ENCODE results near the gene SLC2A9. TPM values are rescaled to one million over a fixed set of nuclear protein-coding genes. Genes with fewer than 3 reads are reported as not detected.

The SLC2A9 gene
- total RNA-seq, 4 donors from 2014 or later, result 8.0 to 18.7 (median 11.5) TPM

DNA sequence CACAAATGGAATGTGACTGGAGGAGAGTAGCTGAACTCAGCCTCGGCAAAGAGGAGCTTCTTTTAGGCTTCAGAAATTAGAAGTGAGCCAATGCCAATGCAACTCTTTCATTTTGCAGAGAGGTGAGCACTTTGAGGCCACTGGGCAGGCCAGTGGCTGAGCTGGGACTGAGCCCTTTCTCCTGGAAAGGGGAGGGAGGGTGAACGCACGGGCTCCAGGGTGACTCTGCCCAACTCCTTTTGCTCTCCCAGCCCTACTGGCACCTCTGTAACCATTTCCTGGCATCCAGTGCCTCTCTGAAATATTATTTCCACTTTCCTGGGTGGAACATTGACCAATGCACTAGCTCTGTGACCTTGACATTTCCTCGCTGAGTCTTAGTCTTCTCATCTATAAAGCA lies 88.1 kb downstream of the SLC2A9 start:
- H3K36me3 ChIP-seq, result peaks cover 0 to 31% (median 0%) of the 10 kb centered on the region in 3 donors
- no peaks in the 10 kb centered on the region for H3K9me3 ChIP-seq
- DNase-seq, result no peak
- 85 to 93% methylated on average over 4 of the region's 4 CpGs for WGBS, 2 donors
- intact Hi-C loops (cut with DNase I), result no loop called here
- H3K4me3 ChIP-seq, result no peak overlapping the region
- H3K27me3 ChIP-seq, result no peaks in the 10 kb centered on the region
- no peaks in the 10 kb centered on the region for H3K4me1 ChIP-seq
- no peak overlapping the region for H3K27ac ChIP-seq
- TF ChIP-seq POLR2A (IDR thresholded peaks at IDR 0.05), result no peak
- TF ChIP-seq, protein P1, sequence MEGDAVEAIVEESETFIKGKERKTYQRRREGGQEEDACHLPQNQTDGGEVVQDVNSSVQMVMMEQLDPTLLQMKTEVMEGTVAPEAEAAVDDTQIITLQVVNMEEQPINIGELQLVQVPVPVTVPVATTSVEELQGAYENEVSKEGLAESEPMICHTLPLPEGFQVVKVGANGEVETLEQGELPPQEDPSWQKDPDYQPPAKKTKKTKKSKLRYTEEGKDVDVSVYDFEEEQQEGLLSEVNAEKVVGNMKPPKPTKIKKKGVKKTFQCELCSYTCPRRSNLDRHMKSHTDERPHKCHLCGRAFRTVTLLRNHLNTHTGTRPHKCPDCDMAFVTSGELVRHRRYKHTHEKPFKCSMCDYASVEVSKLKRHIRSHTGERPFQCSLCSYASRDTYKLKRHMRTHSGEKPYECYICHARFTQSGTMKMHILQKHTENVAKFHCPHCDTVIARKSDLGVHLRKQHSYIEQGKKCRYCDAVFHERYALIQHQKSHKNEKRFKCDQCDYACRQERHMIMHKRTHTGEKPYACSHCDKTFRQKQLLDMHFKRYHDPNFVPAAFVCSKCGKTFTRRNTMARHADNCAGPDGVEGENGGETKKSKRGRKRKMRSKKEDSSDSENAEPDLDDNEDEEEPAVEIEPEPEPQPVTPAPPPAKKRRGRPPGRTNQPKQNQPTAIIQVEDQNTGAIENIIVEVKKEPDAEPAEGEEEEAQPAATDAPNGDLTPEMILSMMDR (IDR thresholded peaks at IDR 0.05), result no peak

DNA sequence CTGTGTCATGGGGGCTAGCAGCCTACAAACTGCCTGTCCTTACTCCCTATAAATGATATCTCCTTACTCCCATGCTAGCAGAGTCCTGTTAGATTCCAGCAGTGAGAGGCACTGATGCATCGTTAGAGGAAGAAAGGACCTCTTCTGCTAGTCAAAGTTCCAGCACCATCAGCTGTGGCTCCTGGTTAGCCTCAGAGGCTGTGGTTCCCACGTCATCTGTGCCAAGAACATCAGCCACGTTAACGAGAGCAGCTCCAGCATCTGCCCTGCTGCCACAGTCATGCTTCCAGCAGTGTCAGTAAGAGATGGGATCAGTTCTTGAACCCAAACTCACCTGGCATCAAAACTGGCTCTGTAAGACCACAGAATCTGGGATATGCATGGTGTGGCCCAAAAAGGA lies 88.5 kb downstream of the SLC2A9 start:
- Histone ChIP-seq H3K27me3 (no peaks in the 10 kb centered on the region), H3K9me3 (no peaks in the 10 kb centered on the region), H3K4me3 (no peak overlapping the region), H3K36me3 (peaks cover 0 to 31% (median 0%) of the 10 kb centered on the region in 3 donors), H3K4me1 (no peaks in the 10 kb centered on the region), H3K27ac (no peak overlapping the region)
- no peak for DNase-seq
- TF ChIP-seq POLR2A (IDR thresholded peaks at IDR 0.05), result no peak
- TF ChIP-seq, protein P1 (IDR thresholded peaks at IDR 0.05), result no peak
- WGBS, 2 donors, result 79 to 87% methylated on average over 3 to 4 of the region's 4 CpGs
- intact Hi-C loops (cut with DNase I), result no loop called here

DNA sequence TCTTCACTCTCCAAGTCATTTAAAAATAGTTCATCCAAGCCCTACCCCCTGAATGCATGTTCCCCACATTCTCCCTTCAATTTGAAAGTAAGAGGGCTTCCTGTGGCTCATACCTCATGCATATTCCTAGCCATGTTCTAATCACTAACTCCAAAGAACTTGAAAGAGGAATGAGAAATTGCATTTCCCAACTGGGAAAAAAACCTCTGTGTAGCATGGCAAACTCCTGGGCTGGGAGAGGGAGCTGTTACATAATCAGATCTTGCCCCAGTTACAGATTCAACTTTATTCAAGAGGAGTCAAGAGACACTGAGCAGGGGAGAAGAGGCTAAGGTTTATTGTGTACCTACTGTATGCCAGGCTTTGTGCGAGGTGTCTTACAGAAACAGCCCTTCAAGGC lies 90.2 kb downstream of the SLC2A9 start:
- Histone ChIP-seq H3K27me3 (no peaks in the 10 kb centered on the region), H3K9me3 (no peaks in the 10 kb centered on the region), H3K36me3 (peaks cover 0 to 25% (median 0%) of the 10 kb centered on the region in 3 donors), H3K4me1 (no peaks in the 10 kb centered on the region), H3K4me3 (no peak overlapping the region), H3K27ac (no peak overlapping the region)
- no peak for TF ChIP-seq POLR2A (IDR thresholded peaks at IDR 0.05)
- TF ChIP-seq, protein P1 (IDR thresholded peaks at IDR 0.05), result no peak
- intact Hi-C loops (cut with DNase I), result no loop called here
- WGBS, 2 donors, result 76 to 88% methylated on average over 1 of the region's 1 CpG
- no peak for DNase-seq

DNA sequence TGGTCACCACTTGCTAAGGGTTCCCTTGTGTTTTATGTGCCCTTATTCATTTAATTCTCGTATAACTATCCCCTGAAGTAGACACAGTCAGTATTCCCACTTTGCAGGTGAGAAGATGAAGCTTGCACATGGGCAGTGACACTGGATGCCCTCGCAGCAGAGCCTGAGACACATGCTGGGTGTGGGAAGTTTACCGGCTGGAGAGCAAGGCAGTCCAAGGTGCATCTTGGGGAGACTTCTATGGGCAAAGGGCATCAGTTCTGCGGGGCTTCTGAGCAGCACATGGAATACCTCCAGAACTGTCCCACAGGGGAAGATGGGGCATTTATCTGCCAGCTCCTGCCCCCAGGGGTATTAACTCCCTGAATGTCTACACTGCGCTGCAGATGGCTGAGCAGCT lies 92.2 kb downstream of the SLC2A9 start:
- no peak for DNase-seq
- WGBS, 2 donors, result 85 to 90% methylated on average over 2 to 4 of the region's 5 CpGs
- H3K9me3 ChIP-seq, result no peaks in the 10 kb centered on the region
- TF ChIP-seq, protein P1 (IDR thresholded peaks at IDR 0.05), result no peak
- TF ChIP-seq POLR2A (IDR thresholded peaks at IDR 0.05), result no peak
- H3K27me3 ChIP-seq, result no peaks in the 10 kb centered on the region
- intact Hi-C loops (cut with DNase I), result no loop called here
- H3K4me3 ChIP-seq, result no peak overlapping the region
- no peak overlapping the region for H3K27ac ChIP-seq
- H3K4me1 ChIP-seq, result peaks cover 0 to 11% (median 7%) of the 10 kb centered on the region in 3 donors
- peaks cover 0 to 8% (median 0%) of the 10 kb centered on the region in 3 donors for H3K36me3 ChIP-seq

DNA sequence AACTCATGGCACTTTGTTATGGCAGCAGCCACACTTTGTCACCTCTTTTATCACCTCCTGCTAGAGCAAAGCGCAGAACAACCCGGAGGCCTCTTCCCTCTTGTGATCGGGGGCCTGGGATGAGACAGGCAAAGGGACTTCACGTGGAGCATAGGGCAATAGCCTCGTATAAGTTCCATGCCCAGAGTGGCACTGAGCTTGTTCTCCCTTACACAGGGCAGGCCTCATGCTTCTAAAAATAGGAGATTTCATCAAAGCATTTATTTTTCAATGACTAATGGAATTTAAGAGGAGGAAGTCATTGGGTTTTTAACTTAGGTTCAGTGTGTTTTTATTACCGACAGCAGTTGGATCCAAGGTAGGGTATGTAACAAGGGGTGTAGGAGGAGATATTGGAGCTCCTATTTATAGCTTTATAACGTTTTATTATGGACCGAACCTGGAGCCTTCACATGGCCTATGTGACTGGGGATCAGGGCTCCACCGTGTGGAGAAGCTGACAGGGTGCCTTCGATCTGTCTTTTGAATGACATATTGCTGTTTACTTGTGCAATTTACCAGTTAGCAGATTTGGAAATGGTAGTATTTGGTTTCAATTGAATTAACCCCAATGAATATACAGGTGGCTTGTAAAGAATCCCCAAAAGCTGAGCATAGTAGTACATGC lies 93.8 kb downstream of the SLC2A9 start:
- H3K27me3 ChIP-seq, result no peaks in the 10 kb centered on the region
- no peaks in the 10 kb centered on the region for H3K9me3 ChIP-seq
- no peak for DNase-seq
- H3K4me1 ChIP-seq, result peaks cover 0 to 12% (median 7%) of the 10 kb centered on the region in 3 donors
- intact Hi-C loops (cut with DNase I), result no loop called here
- 70 to 71% methylated on average over 7 to 10 of the region's 10 CpGs for WGBS, 2 donors
- no peak overlapping the region for H3K4me3 ChIP-seq
- TF ChIP-seq, protein P1 (IDR thresholded peaks at IDR 0.05), result no peak
- TF ChIP-seq POLR2A (IDR thresholded peaks at IDR 0.05), result no peak
- H3K36me3 ChIP-seq, result no peaks in the 10 kb centered on the region
- no peak overlapping the region for H3K27ac ChIP-seq
